Measurements from ENCODE around the gene TM7SF3. TPM values are rescaled to one million over a fixed set of nuclear protein-coding genes. Genes with fewer than 3 reads are reported as not detected.

TM7SF3 gene
- total RNA-seq, 1 donor from 2014 or later = 47.0 TPM

DNA sequence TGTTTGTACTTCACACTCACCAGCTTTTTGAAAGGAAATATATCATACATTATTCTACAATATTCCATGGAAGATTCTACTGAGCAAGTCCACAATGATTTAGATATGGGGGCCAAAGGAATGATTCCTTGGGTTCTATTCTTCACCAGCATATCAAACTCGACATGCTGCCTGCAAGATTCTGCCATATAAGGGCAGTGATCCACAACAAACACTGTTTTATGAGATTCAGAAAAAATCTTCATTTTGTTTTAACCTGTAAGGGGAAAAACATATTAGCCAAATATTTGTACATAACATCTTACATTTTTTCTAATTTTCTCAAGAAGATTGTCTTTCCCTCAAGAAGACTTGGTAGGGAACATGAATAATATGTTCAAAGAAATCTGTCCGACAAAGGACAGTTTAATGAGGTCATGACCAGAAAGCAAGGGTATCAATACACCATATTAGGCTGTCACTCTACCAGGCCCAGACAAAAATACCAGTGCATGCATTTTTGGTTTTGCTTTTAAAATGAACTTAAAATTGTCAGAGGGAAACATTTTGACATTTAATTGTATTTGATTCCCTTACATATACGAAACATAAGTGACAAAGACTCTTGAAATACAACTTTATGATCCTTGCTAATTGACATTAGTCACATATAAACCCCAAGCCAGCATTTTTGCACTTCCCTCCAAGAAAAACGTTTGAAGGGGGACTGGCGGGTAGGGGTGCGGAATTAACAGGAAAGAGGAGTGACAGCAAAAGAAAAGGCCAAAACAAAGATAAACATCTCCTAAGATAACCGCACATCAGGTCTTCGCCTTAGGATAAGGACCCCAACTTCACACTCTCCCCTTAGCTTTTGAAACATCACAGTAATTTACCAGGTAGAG, 77.4 kb downstream of the TM7SF3 start:
- Mint-ChIP-seq H3K4me3 (peak overlapping the region; percentile 96), H3K4me1 (ENCODE audit: low read depth) (peaks cover 82% of the 10 kb centered on the region), H3K27ac (peak overlapping the region; percentile 96), H3K9me3 (no peaks in the 10 kb centered on the region), H3K27me3 (ENCODE audit: insufficient read depth) (no peaks in the 10 kb centered on the region), H3K36me3 (ENCODE audit: low read depth) (peaks cover 34% of the 10 kb centered on the region)
- intact Hi-C loops (cut with micrococcal nuclease) = loop anchor here (1.0 to 10.0 kb wide), 7 partner anchors 86 to 1884 kb away; partner anchors contain the start of genes MED21 and STK38L
- DNase-seq (ENCODE audit: low spot score) = no peak

DNA sequence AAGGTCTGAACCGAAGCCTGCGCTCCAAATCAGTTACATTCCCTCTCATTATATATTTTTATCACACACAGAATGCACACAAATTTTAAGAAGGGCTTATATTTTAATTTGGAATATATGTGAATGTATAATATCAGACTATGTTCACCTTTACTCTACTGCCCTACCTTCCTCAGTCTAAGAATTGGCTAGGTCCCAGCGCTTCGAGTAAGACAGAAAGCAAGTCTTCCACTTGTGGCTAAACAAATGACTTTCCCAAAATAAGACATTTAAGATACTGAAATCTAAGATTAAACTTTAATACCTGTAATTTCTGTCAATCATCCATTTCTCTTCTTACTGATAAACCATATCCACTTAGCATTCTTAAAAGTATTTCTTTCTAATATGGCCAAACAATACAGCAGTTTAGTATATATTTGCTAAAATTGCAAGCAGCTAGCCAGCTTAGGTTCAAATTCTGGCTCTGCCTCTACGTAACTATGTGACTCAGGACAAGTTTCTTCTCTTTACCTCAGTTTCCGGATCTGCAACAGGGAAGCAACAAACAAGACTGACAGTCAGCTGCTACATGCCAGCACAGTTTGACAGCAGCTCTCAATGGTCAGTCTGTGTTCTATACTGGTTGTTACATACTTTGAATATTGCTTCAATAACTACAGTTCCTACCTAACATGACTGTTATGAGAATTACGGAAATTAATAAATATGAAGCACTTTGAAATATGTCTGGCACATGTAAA, 78.4 kb downstream of the TM7SF3 start:
- Mint-ChIP-seq H3K4me1 (ENCODE audit: low read depth) (peaks cover 75% of the 10 kb centered on the region), H3K27me3 (ENCODE audit: insufficient read depth) (no peaks in the 10 kb centered on the region), H3K36me3 (ENCODE audit: low read depth) (peaks cover 35% of the 10 kb centered on the region), H3K9me3 (no peaks in the 10 kb centered on the region), H3K27ac (peak overlapping the region; percentile 76), H3K4me3 (peak overlapping the region; percentile 96)
- intact Hi-C loops (cut with micrococcal nuclease) = loop anchor here (5.0 to 10.0 kb wide), 5 partner anchors 206 to 1884 kb away; a partner anchor contains a TSS
- DNase-seq (ENCODE audit: low spot score) = no peak

DNA sequence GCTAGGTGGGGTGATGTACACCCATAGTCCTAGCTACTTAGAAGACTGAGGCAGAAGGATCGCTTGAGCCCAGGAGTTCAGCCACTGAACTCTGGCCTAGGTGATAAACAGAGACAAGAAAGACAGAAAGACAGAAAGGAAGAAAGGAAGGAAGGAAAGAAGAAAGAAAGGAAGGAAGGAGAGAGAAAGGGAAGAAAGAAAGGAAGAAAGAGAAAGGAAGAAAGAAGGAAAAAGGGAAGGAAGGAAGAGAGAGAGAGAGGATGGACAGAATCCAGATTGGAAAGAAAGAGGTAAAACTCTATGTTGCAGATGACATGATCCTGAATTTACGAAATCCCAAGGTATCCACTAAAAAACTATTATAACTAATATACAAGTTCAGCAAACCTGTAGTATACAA, 84.6 kb downstream of the TM7SF3 start:
- Mint-ChIP-seq H3K4me1 (ENCODE audit: low read depth) (peaks cover 46% of the 10 kb centered on the region), H3K4me3 (no peak overlapping the region), H3K27ac (peak overlapping the region; percentile 13), H3K9me3 (no peaks in the 10 kb centered on the region), H3K36me3 (ENCODE audit: low read depth) (peaks cover 53% of the 10 kb centered on the region), H3K27me3 (ENCODE audit: insufficient read depth) (no peaks in the 10 kb centered on the region)
- no peak for DNase-seq (ENCODE audit: low spot score)
- intact Hi-C loops (cut with micrococcal nuclease) = no loop called here

DNA sequence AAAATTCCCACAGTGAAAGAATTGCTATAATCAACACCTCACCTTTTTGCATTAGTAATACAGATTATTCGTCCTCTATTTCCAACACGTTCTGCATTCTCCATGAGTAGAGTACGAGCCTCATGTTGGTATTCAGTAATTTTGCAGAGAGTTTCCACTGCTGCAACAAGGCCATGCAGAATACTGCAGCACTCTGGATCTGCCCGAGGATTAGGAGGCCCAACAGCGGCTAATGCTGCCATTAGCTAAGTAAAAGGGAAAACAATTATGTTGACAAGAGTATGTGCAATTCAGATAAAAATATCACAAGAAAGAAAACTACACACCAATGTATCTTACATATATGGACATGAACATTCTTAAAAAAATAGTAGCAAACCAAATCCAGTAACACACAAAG, 85.5 kb downstream of the TM7SF3 start:
- H3K36me3 Mint-ChIP-seq (ENCODE audit: low read depth) = peaks cover 48% of the 10 kb centered on the region

More for the DNA sequence above, 85.5 kb downstream of the TM7SF3 start:
- H3K4me1 Mint-ChIP-seq (ENCODE audit: low read depth) = peaks cover 37% of the 10 kb centered on the region
- no peak overlapping the region for H3K4me3 Mint-ChIP-seq
- H3K27ac Mint-ChIP-seq = no peak overlapping the region
- H3K27me3 Mint-ChIP-seq (ENCODE audit: insufficient read depth) = no peaks in the 10 kb centered on the region
- H3K9me3 Mint-ChIP-seq = no peaks in the 10 kb centered on the region
- intact Hi-C loops (cut with micrococcal nuclease) = no loop called here
- no peak for DNase-seq (ENCODE audit: low spot score)

Other genes with a start within 250 kb of the TM7SF3 start
- gene ITPR2, start 181.2 kb downstream of the TM7SF3 start, total RNA-seq = 33.0 and 34.2 TPM in 2 replicates
- 43.8 and 52.2 TPM in 2 replicates for gene INTS13, start 76.4 kb downstream of the TM7SF3 start, total RNA-seq
- 48.3 and 49.9 TPM in 2 replicates for gene FGFR1OP2, start 75.9 kb downstream of the TM7SF3 start, total RNA-seq
- 28.9 and 34.1 TPM in 2 replicates for gene MED21, start 8.2 kb upstream of the TM7SF3 start, total RNA-seq
- not detected in 2 replicates for gene C12orf71, start 68.2 kb upstream of the TM7SF3 start, total RNA-seq
- gene STK38L, start 229.9 kb upstream of the TM7SF3 start, total RNA-seq = 20.5 and 23.3 TPM in 2 replicates